Tibial nerve (tissue), 3 donors: ENCODE data around the gene TYRO3.

ENCODE experiments used
- POLR2A ChIP-seq, 2 donors: fragments of 450-650 bp; IDR thresholded peaks; one replicate each; pipeline ENCODE4 v1.6.1; 2017; ENCODE audit warnings: antibody characterized with exemption in 2 of 2, mild to moderate bottlenecking in 2 of 2, moderate library complexity in 2 of 2
- TF ChIP-seq, protein P1 (sequence below), 5 experiments: fragments of 200-600 bp in 3 of 5; fragments of 450-650 bp in 2 of 5; sonication (generic) in 3 of 5; IDR thresholded peaks; one replicate each; pipeline ENCODE4 v1.5.1; 2016 to 2019; ENCODE audit warnings: antibody characterized with exemption in 5 of 5, mild to moderate bottlenecking in 3 of 5, moderate library complexity in 2 of 5

DNA sequence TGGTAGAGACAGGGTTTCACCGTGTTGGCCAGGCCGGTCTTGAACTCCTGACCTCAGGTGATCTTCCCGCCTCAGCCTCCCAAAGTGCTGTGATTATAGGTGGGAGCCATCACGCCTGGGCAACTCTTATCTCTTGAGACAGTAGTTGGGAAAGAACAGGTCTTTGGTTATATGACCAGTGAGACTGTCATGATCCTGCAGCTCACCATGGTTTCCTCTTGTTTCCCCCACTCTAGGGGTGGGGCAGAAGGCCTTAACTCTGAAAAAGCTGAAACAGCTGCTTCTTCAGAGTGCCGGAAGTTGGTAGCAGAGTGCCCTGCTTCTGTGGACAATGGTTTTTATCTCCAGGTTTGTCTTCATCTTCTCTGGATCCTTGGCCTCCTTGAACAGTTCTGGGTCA is 4.7 kb upstream of the TYRO3 start:
- TF ChIP-seq, protein P1, sequence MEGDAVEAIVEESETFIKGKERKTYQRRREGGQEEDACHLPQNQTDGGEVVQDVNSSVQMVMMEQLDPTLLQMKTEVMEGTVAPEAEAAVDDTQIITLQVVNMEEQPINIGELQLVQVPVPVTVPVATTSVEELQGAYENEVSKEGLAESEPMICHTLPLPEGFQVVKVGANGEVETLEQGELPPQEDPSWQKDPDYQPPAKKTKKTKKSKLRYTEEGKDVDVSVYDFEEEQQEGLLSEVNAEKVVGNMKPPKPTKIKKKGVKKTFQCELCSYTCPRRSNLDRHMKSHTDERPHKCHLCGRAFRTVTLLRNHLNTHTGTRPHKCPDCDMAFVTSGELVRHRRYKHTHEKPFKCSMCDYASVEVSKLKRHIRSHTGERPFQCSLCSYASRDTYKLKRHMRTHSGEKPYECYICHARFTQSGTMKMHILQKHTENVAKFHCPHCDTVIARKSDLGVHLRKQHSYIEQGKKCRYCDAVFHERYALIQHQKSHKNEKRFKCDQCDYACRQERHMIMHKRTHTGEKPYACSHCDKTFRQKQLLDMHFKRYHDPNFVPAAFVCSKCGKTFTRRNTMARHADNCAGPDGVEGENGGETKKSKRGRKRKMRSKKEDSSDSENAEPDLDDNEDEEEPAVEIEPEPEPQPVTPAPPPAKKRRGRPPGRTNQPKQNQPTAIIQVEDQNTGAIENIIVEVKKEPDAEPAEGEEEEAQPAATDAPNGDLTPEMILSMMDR (IDR thresholded peaks at IDR 0.05), result no peak
- no peak for TF ChIP-seq POLR2A (IDR thresholded peaks at IDR 0.05)
